ENCODE data around the gene CHPF.

GRCh38 chr2:219500135-219500534 lies 43.5 kb downstream of the CHPF start:
- no peak for TF ChIP-seq POLR2A (IDR thresholded peaks at IDR 0.05; ENCODE audit: low read length)
- no peak for TF ChIP-seq GATA1 (IDR thresholded peaks at IDR 0.05; ENCODE audit: low read depth, low read length)

Measured in erythroblast (primary cell).